Superior temporal gyrus (tissue), 1 donor: ENCODE results near the gene CHRNB4.
A peak's percentile ranks its signal among the peaks of the same experiment; 100 is the strongest.

Source experiments
- DNase-seq: peaks from one replicate; pipeline ENCODE4 v3.0.0-alpha.2; 2016; ENCODE audit errors: extremely low spot score

CHRNB4 gene

GRCh38 chr15:78633348-78633747 lies 7.7 kb downstream of the CHRNB4 start:
- DNase-seq, result no peak

DNA sequence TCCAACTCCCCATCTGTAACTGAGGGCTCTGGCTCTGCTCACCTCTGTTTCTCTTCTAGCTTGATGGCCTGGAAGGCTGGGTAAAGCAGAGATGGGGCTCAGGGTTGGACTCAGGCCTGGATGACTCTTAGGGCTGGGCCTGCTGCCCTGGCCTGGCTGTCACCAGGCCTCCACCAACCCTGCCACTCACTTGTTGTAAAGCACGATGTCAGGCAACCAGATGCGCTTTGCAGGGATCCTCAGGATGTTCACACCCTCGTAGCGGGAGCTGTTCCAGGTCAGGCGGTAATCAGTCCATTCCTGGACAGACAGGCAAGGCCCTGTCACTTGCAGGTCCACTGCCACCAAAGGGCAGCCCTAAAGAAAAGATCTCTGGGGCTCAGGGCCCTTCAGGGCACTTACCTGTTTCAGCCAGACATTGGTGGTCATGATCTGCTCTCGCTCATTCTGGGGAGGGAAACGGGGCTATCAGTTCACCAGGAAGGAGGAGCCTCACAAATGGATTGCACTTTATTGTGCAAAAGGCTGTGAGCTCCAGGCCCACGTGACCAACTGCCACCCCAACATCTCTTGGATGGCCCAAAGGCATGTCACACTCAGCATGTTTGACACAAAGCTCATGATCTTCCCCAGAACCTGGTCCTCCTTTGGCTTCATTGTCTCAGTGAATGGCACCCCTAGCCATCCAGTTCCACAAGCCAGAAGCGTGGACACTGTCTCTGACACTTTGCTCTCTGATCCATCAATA lies 9.9 kb downstream of the CHRNB4 start:
- DNase-seq, result no peak

DNA sequence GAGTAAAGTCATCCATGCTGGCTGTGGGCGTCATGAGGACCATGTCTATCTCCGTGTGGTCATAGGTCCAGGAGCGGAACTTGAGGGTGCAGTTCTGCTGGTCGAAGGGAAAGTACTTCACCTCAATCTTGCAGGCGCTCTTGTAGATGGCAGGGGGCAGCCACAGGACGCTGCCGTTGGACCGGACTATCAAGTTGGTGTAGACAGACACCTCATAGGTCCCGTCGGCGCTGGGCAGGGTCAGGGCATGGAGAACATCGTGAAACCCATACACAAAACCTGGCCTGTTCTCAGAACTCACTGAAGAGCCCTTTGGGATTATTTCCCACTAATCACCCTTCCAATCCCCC lies 11.3 kb downstream of the CHRNB4 start:
- DNase-seq, result no peak

GRCh38 chr15:78629031-78629715 lies 11.8 kb downstream of the CHRNB4 start:
- no peak for DNase-seq

- DNase-seq, result no peak
Observed at GRCh38 chr15:78628227-78628626, 12.8 kb downstream of the CHRNB4 start.

- no peak for DNase-seq
Observed at GRCh38 chr15:78627348-78627747, 13.7 kb downstream of the CHRNB4 start.

DNA sequence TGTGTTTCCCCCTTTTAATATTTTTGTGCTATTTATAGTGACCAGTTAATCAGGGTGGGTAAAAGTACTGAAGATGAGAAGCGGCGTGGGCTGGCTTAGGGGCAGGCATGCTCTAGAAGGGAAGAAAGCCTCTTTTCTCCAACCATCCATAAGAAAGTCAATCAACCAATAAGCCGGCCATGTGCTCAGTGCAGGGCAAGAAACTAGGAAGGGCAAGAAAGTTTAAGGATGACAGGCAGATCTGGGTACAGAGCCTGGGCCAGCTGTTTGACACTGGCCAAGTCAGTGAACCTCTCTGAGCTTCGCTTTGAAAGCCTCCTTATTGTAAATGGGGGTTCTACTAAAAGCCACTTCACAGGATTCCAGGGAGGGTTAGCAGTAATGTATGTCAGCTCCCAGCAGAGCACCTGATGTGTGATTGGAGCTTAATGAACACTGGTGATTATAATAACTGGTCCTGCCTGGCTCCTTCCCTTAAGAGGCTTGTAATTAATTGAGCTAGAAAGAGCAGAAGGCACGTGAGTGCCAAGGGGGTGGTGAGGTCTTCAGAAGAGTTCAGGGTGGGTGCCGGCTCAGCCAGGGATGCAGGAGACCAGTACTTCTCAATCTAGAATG lies 14.5 kb downstream of the CHRNB4 start:
- no peak for DNase-seq

DNA sequence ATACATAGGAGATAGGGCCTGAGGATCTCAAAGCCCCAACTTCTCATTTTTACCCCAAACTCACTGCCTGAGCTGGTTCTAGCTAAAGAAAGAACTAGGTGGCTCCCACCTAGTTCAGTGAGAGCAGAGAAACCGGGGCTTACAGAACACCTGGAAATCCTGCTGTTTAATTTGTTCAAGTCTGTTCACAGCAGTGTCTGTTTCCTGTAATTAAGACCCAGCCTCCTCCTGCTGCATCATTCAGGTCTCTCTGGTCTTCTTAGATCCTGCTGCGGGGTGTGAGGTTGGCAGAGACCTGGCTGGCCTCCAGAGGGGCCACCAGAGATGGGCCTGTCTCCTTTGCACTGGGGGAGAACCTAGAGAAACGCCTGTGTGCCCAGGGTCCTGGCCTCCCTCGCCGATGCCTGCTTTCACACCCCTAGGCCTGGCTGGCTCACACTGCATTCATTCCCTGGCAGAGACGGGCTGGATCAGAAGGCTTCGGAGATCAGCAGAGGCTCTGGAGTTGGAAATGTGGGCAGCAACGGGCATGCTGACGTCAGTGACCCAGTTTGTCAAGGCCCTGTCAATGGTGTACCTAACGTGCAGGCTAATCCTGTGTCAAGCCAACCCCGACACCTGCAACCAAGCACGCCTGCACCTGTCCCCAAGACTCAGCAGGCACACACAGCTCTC lies 15.3 kb downstream of the CHRNB4 start:
- no peak for DNase-seq

GRCh38 chr15:78624651-78625590 lies 16.1 kb downstream of the CHRNB4 start:
- no peak for DNase-seq

GRCh38 chr15:78623786-78624497 lies 17.1 kb downstream of the CHRNB4 start:
- no peak for DNase-seq

- no peak for DNase-seq
Observed at GRCh38 chr15:78621810-78622402, 19.1 kb downstream of the CHRNB4 start.

- no peak for DNase-seq
Observed at GRCh38 chr15:78620527-78621421, 20.2 kb downstream of the CHRNB4 start, which contains the start of gene CHRNA3. TSS of gene CHRNA3 (minus strand) at chr15:78620996. CDS start at chr15:78620794, 202 bp downstream.

GRCh38 chr15:78620021-78620526 lies 20.9 kb downstream of the CHRNB4 start:
- no peak for DNase-seq

DNA sequence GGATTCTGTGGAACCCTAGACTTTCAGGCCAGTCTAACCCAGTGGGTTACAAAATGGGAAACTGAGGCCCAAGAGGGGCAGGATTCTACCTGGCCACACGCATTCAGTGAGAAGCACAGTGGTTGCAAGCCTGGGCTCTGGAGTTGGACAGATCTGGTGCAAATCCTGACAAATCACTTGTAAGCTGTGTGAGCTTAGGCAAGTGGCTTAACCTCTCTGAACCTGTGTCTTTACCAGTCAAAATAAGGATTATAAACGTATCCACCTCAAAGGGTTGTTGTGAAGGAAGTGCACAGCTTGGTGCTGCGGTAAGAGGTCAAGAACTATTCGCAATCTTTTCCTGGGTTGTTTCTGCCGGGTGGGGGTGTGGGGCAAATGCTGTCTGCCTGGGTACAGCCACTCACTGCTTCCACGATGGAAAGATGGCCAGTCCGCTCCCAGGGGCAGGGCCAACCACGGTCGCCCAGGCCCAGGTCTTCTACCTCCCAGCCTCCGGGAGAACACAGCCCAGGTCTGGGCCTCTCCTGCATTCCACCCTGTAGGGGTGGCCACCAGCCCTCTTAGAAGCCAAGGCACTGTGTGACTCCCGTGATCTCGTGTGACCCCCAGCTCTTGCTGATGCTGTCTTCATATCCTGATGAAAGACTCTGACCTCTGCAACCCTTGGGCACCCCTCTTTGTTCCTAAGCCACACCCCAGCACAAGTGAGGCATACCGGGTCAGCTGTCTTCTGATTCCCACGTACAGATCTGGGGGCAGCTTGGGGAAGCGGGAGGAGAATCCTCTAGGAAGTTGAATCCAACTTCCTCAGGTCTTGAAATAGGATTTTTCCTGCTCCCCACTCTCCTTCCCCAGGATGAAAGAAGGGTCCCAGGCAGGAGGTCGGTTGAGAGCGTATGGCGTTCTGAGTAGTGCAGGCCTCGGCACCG lies 21.7 kb downstream of the CHRNB4 start:
- no peak for DNase-seq

- DNase-seq, result peak; percentile 98
Observed at GRCh38 chr15:78618490-78618934, 22.5 kb downstream of the CHRNB4 start.

DNA sequence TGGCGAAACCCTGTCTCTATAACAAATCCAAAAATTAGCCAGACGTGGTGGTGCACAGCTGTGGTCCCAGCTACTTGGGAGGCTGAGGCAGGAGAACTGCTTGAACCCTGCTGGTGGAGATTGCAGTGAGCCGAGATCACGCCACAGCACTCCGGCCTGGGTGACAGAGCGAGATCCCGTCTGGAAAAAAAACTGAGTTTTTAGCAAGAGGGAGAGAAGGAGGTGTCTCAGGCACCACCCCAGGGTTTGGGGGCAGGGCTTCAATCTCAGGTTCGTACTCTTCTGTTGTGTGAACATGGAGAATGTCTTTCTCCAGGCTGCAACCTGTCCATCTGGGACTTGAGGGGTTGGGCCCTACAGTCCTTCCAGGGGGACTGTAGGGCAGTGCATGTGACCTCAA lies 22.9 kb downstream of the CHRNB4 start:
- no peak for DNase-seq

DNA sequence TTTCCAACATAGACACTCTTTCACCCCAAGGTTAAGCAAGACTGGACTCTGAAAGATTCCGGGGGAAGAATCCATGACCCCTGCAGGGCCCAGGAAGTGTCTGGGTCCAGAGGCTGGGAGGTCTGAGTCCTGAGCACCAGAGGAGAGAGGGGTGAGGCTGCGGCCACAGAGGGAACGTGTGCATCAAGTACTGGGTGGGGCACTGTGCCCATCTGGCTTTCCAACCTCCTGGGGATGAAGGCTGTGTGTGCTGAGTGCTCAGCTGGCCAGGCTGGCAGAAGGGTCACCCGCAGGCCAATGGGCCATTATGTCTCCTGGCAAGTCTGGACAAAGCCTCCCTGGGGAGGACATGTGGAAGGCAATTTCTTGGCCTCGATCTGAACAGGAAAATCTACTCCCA lies 23.5 kb downstream of the CHRNB4 start:
- DNase-seq, result no peak

DNA sequence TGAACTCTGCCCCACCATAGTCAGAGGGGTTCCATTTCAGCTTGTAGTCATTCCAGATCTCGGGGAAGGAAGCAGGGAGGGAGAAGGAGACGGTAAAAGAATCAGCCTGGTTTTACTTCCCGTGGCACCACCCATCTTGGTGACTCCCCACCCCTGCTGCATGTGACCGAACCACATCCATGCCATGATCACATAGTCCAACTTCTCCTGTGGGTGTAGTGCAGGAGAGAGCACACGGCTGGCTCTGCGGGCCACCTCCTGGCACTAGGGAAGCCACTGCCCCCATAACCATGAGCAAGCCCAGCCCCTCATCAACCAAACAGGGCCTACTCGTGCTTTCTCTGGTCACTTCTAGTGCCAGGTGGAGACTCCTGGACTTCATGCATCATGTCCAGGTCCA lies 23.9 kb downstream of the CHRNB4 start:
- DNase-seq, result no peak
